Transverse colon (tissue), 3 donors: ENCODE results near the gene IFIT5.

ENCODE experiments used
- EP300 ChIP-seq: sonication (generic); formaldehyde crosslinking; IDR thresholded peaks from one replicate; pipeline ENCODE4 v1.6.1; 2017; ENCODE audit warnings: antibody characterized with exemption, low read depth
- POLR2A ChIP-seq: fragments of 450-650 bp; IDR thresholded peaks from one replicate; pipeline ENCODE4 v1.6.1; 2016; ENCODE audit warnings: antibody characterized with exemption, mild to moderate bottlenecking, moderate library complexity
- TF ChIP-seq, protein P1 (sequence below), 5 experiments: fragments of 200-600 bp in 3 of 5; fragments of 450-650 bp in 2 of 5; sonication (generic) in 3 of 5; IDR thresholded peaks; 1 replicate in 2 of 5; 2 replicates in 3 of 5; pipeline ENCODE4 v1.5.1; 2016 to 2017; ENCODE audit warnings: antibody characterized with exemption in 5 of 5, inconsistent platforms in 3 of 5, mild to moderate bottlenecking in 2 of 5, moderate library complexity in 1 of 5

DNA sequence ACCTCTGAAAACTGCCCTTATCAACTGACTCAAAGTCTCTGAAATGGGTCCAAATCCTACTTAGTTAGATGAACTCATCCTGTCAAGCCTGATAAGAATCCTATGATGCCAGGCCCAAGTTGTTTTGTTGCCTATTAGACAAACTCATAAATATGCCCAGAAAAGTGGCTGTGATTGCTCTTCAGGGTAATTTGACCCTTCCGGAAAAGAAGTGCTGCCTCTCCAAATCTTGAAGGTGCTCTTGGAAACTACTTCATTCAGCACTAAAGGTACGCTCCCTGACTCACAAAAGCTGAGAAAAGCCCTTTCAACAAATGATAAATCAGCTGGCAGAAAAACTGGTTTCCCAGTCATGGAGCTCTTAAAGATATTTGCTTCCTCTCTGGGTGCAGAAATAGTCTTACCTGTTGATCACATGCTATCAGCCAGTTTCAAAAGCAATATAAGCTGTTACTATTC, 6.7 kb downstream of the IFIT5 start:
- TF ChIP-seq, protein P1, sequence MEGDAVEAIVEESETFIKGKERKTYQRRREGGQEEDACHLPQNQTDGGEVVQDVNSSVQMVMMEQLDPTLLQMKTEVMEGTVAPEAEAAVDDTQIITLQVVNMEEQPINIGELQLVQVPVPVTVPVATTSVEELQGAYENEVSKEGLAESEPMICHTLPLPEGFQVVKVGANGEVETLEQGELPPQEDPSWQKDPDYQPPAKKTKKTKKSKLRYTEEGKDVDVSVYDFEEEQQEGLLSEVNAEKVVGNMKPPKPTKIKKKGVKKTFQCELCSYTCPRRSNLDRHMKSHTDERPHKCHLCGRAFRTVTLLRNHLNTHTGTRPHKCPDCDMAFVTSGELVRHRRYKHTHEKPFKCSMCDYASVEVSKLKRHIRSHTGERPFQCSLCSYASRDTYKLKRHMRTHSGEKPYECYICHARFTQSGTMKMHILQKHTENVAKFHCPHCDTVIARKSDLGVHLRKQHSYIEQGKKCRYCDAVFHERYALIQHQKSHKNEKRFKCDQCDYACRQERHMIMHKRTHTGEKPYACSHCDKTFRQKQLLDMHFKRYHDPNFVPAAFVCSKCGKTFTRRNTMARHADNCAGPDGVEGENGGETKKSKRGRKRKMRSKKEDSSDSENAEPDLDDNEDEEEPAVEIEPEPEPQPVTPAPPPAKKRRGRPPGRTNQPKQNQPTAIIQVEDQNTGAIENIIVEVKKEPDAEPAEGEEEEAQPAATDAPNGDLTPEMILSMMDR (IDR thresholded peaks at IDR 0.05), result no peak
- TF ChIP-seq POLR2A (no peak), EP300 (no peak)
